ENCODE results near the gene PODXL2.

- no peak for TF ChIP-seq CTCF (IDR thresholded peaks at IDR 0.05)
- TF ChIP-seq POLR2AphosphoS5 (IDR thresholded peaks at IDR 0.05; ENCODE audit: low read depth, low read length): no peak
- TF ChIP-seq SIN3A (IDR thresholded peaks at IDR 0.05; ENCODE audit: borderline replicate concordance, insufficient read depth, low read depth, low read length): no peak
- no peak for TF ChIP-seq REST (IDR thresholded peaks at IDR 0.05; ENCODE audit: insufficient read depth in 1 of 2, low read depth in 2 of 2, low read length in 1 of 2)
Measured at GRCh38 chr3:127667119-127667681, 38.2 kb downstream of the PODXL2 start.

All from Panc1 (cell line).